ENCODE measurements around the gene MBD3L4.

The MBD3L4 gene

GRCh38 chr19:7006135-7006704 is 33.8 kb downstream of the MBD3L4 start:
- in situ Hi-C loops (cut with HindIII; ENCODE audit: low pct_ligation_motif_present, low sequenced_read_pairs) = no loop called here
- H3K4me3 ChIP-seq (ENCODE audit: low read depth, low read length) = no peak overlapping the region
- no peak for DNase-seq
- H3K36me3 ChIP-seq (replicated peaks) = no peaks in the 10 kb centered on the region
- TF ChIP-seq CTCF (IDR thresholded peaks at IDR 0.05; ENCODE audit: low read depth, low read length, missing control alignments) = no peak
- no peaks in the 10 kb centered on the region for H3K27me3 ChIP-seq (replicated peaks)
- no peak overlapping the region for H3K27ac ChIP-seq

GRCh38 chr19:7004313-7004931 is 35.6 kb downstream of the MBD3L4 start:
- peak; percentile 27 for DNase-seq
- Histone ChIP-seq H3K27me3 (replicated peaks) (no peaks in the 10 kb centered on the region), H3K27ac (no peak overlapping the region), H3K4me3 (ENCODE audit: low read depth, low read length) (no peak overlapping the region), H3K36me3 (replicated peaks) (no peaks in the 10 kb centered on the region)
- TF ChIP-seq CTCF (IDR thresholded peaks at IDR 0.05; ENCODE audit: low read depth, low read length, missing control alignments) = no peak
- in situ Hi-C loops (cut with HindIII; ENCODE audit: low pct_ligation_motif_present, low sequenced_read_pairs) = no loop called here

GRCh38 chr19:7000816-7001215 is 39.2 kb downstream of the MBD3L4 start:
- Histone ChIP-seq H3K27me3 (replicated peaks) (no peaks in the 10 kb centered on the region), H3K4me3 (ENCODE audit: low read depth, low read length) (no peak overlapping the region), H3K27ac (no peak overlapping the region), H3K36me3 (replicated peaks) (no peaks in the 10 kb centered on the region)
- in situ Hi-C loops (cut with HindIII; ENCODE audit: low pct_ligation_motif_present, low sequenced_read_pairs) = no loop called here
- no peak for TF ChIP-seq CTCF (IDR thresholded peaks at IDR 0.05; ENCODE audit: low read depth, low read length, missing control alignments)
- DNase-seq = no peak

GRCh38 chr19:7000333-7000732 is 39.6 kb downstream of the MBD3L4 start:
- in situ Hi-C loops (cut with HindIII; ENCODE audit: low pct_ligation_motif_present, low sequenced_read_pairs) = no loop called here
- H3K27me3 ChIP-seq (replicated peaks) = no peaks in the 10 kb centered on the region
- no peak for TF ChIP-seq CTCF (IDR thresholded peaks at IDR 0.05; ENCODE audit: low read depth, low read length, missing control alignments)
- H3K4me3 ChIP-seq (ENCODE audit: low read depth, low read length) = no peak overlapping the region
- no peak overlapping the region for H3K27ac ChIP-seq
- H3K36me3 ChIP-seq (replicated peaks) = no peaks in the 10 kb centered on the region
- no peak for DNase-seq

GRCh38 chr19:6999933-7000332 is 40.0 kb downstream of the MBD3L4 start:
- Histone ChIP-seq H3K27ac (no peak overlapping the region), H3K27me3 (replicated peaks) (no peaks in the 10 kb centered on the region), H3K4me3 (ENCODE audit: low read depth, low read length) (no peak overlapping the region), H3K36me3 (replicated peaks) (no peaks in the 10 kb centered on the region)
- no peak for DNase-seq
- in situ Hi-C loops (cut with HindIII; ENCODE audit: low pct_ligation_motif_present, low sequenced_read_pairs) = no loop called here
- TF ChIP-seq CTCF (IDR thresholded peaks at IDR 0.05; ENCODE audit: low read depth, low read length, missing control alignments) = no peak
